A549 (cell line): ENCODE measurements around the gene SSBP2.

Experiments used
- CEBPB ChIP-seq, 2 experiments: fragments of >200 bp in 1 of 2; sonication (Bioruptor Twin) in 1 of 2; formaldehyde crosslinking in 1 of 2; IDR thresholded peaks; 2 replicates each; pipeline ENCODE4 v1.6.1; 2012 to 2016
- CTCF ChIP-seq: fragments of >200 bp; sonication (Bioruptor Twin); formaldehyde crosslinking; IDR thresholded peaks from 3 replicates; pipeline ENCODE4 v1.5.1; 2016
- EP300 ChIP-seq, 2 experiments: fragments of >200 bp; sonication (Bioruptor Twin); formaldehyde crosslinking; IDR thresholded peaks; 2 replicates in 1 of 2; 3 replicates in 1 of 2; pipeline ENCODE4 v1.6.1; 2016 to 2017
- FOXS1 ChIP-seq: fragments of 250-450 bp; sonication (Bioruptor Pico); IDR thresholded peaks from 2 replicates; pipeline ENCODE4 v1.5.0; 2020; ENCODE audit warnings: mild to moderate bottlenecking, moderate library complexity
- GATA3 ChIP-seq: IDR thresholded peaks from 2 replicates; pipeline ENCODE4 v1.6.1; 2012; ENCODE audit warnings: borderline replicate concordance
- HOXB5 ChIP-seq: fragments of 250-450 bp; sonication (Bioruptor Pico); IDR thresholded peaks from 2 replicates; pipeline ENCODE4 v1.5.0; 2020; ENCODE audit warnings: mild to moderate bottlenecking, moderate library complexity
- JUN ChIP-seq, 2 experiments: fragments of >200 bp; sonication (Bioruptor Twin); formaldehyde crosslinking; IDR thresholded peaks; 2 replicates in 1 of 2; 3 replicates in 1 of 2; pipeline ENCODE4 v1.6.1; 2016 to 2017
- MAX ChIP-seq: IDR thresholded peaks from 2 replicates; pipeline ENCODE4 v1.6.1; 2012
- MAZ ChIP-seq: fragments of 150-350 bp; IDR thresholded peaks from 2 replicates; pipeline ENCODE4 v1.6.1; 2014; ENCODE audit warnings: antibody characterized with exemption, low read depth, low read length, borderline replicate concordance
- POLR2A ChIP-seq: IDR thresholded peaks from 2 replicates; pipeline ENCODE4 v1.6.1; 2012; ENCODE audit warnings: mild to moderate bottlenecking, low read length
- RFX5 ChIP-seq: fragments of 450-650 bp; IDR thresholded peaks from 2 replicates; pipeline ENCODE4 v1.7.1; 2014; ENCODE audit warnings: antibody characterized with exemption, mild to moderate bottlenecking, moderate library complexity
- ZFP36 ChIP-seq: fragments of 450-650 bp; IDR thresholded peaks from 2 replicates; pipeline ENCODE4 v1.6.1; 2014; ENCODE audit warnings: borderline replicate concordance; ENCODE audit not compliant: partially characterized antibody
- TF ChIP-seq, protein P1 (sequence below): IDR thresholded peaks from 2 replicates; pipeline ENCODE4 v1.6.1; 2012

- TF ChIP-seq RFX5 (no peak), CTCF (no peak), POLR2A (no peak), EP300 (IDR thresholded peaks at IDR 0.05) (no peak), HOXB5 (CRISPR knock-in tag) (no peak), GATA3 (no peak), ZFP36 (no peak), MAZ (no peak), FOXS1 (CRISPR knock-in tag) (no peak), CEBPB (IDR thresholded peaks at IDR 0.05) (no peak), JUN (IDR thresholded peaks at IDR 0.05) (no peak), MAX (no peak)
- TF ChIP-seq, protein P1, sequence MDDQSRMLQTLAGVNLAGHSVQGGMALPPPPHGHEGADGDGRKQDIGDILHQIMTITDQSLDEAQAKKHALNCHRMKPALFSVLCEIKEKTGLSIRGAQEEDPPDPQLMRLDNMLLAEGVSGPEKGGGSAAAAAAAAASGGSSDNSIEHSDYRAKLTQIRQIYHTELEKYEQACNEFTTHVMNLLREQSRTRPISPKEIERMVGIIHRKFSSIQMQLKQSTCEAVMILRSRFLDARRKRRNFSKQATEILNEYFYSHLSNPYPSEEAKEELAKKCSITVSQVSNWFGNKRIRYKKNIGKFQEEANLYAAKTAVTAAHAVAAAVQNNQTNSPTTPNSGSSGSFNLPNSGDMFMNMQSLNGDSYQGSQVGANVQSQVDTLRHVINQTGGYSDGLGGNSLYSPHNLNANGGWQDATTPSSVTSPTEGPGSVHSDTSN: no peak
These were observed 32.5 kb upstream of the SSBP2 start for GRCh38 chr5:81783401-81783800.
